AG09319 (cell line): ENCODE measurements around the gene KLC4.

Source experiments
- DNase-seq: peaks from one replicate; pipeline ENCODE4 v3.0.0-alpha.2; 2010; ENCODE audit warnings: low read depth; ENCODE audit errors: extremely low read depth
- TF ChIP-seq, protein P1 (sequence below): IDR thresholded peaks from 2 replicates; pipeline ENCODE4 v1.5.1; 2011; ENCODE audit warnings: low read depth, mild to moderate bottlenecking, inconsistent platforms, low read length, moderate library complexity

Gene KLC4

GRCh38 chr6:43058531-43058930 is 900 bp upstream of the KLC4 start:
- no peak for DNase-seq
- TF ChIP-seq, protein P1, sequence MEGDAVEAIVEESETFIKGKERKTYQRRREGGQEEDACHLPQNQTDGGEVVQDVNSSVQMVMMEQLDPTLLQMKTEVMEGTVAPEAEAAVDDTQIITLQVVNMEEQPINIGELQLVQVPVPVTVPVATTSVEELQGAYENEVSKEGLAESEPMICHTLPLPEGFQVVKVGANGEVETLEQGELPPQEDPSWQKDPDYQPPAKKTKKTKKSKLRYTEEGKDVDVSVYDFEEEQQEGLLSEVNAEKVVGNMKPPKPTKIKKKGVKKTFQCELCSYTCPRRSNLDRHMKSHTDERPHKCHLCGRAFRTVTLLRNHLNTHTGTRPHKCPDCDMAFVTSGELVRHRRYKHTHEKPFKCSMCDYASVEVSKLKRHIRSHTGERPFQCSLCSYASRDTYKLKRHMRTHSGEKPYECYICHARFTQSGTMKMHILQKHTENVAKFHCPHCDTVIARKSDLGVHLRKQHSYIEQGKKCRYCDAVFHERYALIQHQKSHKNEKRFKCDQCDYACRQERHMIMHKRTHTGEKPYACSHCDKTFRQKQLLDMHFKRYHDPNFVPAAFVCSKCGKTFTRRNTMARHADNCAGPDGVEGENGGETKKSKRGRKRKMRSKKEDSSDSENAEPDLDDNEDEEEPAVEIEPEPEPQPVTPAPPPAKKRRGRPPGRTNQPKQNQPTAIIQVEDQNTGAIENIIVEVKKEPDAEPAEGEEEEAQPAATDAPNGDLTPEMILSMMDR, result no peak

DNA sequence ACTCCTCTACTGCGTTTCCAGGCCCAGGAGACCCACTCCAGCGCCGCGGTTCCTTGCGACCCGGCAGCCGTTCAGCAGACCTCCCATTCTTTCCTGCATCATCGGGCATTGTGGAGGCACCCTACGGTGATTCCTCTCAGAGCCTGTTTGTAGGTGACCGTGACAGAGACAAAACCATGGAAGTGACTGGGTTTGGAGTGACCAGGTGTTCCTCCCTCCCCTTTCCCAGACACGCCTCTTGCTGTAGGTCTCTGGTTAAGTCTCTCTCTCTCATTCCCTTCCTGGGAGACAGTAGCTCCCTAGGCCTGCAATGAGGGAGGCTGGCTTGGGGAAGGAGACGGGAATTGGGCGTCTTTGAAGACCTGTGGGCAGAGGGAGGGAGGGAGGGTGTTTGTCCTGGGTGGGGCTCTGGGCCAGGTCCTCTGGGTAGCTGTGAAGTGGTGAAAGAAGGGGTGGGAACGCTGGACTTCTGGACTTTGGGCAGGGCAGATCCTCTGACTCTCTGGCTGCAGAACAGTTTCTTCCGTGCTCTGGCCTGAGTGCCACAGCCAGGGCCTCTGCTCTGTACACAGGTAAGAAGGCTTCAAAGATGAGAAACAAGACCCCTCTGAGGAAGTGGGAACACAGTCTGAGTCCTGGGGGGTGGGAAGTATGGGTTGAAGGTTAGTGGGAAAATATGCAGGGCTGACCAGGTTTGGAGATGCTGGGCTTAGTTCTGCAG is 763 bp downstream of the KLC4 start:
- no peak for DNase-seq
- TF ChIP-seq, protein P1, result no peak

DNA sequence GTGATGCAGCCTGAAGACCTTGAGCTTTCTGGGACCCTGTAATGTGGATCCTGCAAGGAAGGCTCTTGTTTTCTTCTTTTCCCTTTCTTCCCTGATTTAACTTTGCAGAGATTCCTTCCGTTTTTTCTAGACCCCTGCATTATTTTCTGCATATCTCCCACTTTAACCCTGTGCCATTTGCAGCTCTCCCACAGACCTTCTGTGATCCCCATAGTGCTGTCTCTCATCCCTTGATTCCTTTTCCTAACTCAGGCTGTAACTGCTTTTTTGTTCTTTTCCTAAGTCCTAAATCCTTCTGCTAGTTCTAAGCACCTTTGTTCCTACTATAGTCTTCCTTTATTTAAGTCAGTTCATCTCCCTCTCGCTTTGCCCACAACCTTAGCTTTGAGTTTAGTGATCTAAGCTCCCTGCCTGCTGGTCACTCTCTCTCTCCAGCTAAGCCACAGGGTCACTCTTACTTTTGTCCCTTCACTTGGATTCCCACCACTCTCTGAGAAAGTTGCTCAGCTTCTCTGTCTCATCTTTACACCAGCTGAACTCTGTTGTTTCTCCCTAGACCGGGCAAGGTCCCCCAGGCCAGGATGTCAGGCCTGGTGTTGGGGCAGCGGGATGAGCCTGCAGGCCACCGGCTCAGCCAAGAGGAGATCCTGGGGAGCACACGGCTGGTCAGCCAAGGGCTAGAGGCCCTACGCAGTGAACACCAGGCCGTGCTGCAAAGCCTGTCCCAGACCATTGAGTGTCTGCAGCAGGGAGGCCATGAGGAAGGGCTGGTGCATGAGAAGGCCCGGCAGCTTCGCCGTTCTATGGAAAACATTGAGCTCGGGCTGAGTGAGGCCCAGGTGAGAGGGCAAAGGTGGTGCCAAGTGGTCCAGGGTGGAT is 1.6 kb downstream of the KLC4 start:
- TF ChIP-seq, protein P1, result no peak
- no peak for DNase-seq

GRCh38 chr6:43061861-43062260 is 2.4 kb downstream of the KLC4 start:
- TF ChIP-seq, protein P1, result no peak
- DNase-seq, result no peak

- DNase-seq, result no peak
- TF ChIP-seq, protein P1, result no peak
Observed at GRCh38 chr6:43062818-43063217, 3.4 kb downstream of the KLC4 start.

DNA sequence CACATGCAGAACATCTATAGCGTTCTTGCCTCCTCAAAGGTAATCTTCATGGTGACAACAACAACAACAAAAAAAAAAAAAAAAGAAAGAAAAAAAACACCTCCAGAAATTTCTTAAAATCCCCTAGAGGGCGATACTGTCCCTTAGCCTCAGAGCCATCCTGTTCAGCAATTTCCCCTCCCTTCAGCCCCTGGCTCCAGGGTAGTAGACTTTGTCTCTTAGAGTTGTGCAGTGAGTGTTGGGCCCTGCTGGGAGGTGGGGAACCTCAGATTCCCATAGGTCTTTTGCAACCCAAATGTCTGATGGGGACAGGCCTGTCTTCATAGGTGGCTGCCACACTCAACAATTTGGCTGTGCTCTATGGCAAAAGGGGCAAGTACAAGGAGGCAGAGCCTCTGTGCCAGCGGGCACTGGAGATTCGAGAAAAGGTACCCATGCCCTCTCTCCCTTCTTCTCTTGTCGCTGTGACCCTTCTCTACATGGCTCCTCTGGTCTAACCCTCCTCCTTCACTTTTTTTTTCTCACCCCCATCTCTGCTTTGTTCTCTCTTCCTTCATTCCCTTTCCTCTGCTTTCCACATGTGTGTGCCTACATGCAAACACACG is 10.7 kb downstream of the KLC4 start:
- TF ChIP-seq, protein P1, result peak; percentile 61
- DNase-seq, result peak; percentile 56
